K562 (cell line): Measurements from ENCODE around the gene SNX9. TPM values are rescaled to one million over a fixed set of nuclear protein-coding genes. Genes with fewer than 3 reads are reported as not detected.

Experiments used
- CC2D1A ChIP-seq: fragments of 450-650 bp; IDR thresholded peaks from 2 replicates; pipeline ENCODE4 v1.6.1; 2017; ENCODE audit warnings: mild to moderate bottlenecking
- CCNT2 ChIP-seq: IDR thresholded peaks from 2 replicates; pipeline ENCODE4 v1.6.1; 2011; ENCODE audit warnings: borderline replicate concordance, low read depth, mild to moderate bottlenecking, moderate library complexity, mixed read lengths, low read length; ENCODE audit not compliant: insufficient read length; ENCODE audit errors: extremely low read depth
- CEBPB ChIP-seq: fragments of 450-650 bp; IDR thresholded peaks from 2 replicates; pipeline ENCODE4 v1.6.1; 2016; ENCODE audit warnings: missing genetic modification characterization, missing compliant biosample characterization
- CUX1 ChIP-seq: fragments of 200-800 bp; sonication (Bioruptor generic); IDR thresholded peaks from 2 replicates; pipeline ENCODE4 v1.6.1; 2016; ENCODE audit warnings: missing genetic modification characterization, missing compliant biosample characterization
- IRF9 ChIP-seq: fragments of 450-650 bp; IDR thresholded peaks from 2 replicates; pipeline ENCODE4 v1.6.1; 2016; ENCODE audit warnings: missing biosample characterization, missing genetic modification characterization
- MECOM ChIP-seq: fragments of 250-450 bp; sonication (Bioruptor Pico); IDR thresholded peaks from 2 replicates; pipeline ENCODE4 v1.8.0; 2022; ENCODE audit warnings: inconsistent platforms
- NRF1 ChIP-seq, 2 experiments: fragments of 450-650 bp; IDR thresholded peaks in 1 of 2; conservative IDR thresholded peaks in 1 of 2; 2 replicates each; pipeline ENCODE4 v1.6.1; 2014; ENCODE audit warnings: mild to moderate bottlenecking in 2 of 2
- POLR2A ChIP-seq: fragments of 450-650 bp; conservative IDR thresholded peaks from 2 replicates; pipeline ENCODE4 v1.6.1; 2016
- SMC3 ChIP-seq: conservative IDR thresholded peaks from 2 replicates; pipeline ENCODE4 v1.6.1; 2011; ENCODE audit warnings: low read depth, low read length, improper control_type of control experiment; ENCODE audit not compliant: insufficient read depth
- TFAP4 ChIP-seq: sonication (generic); formaldehyde crosslinking; IDR thresholded peaks from 2 replicates; pipeline ENCODE4 v1.8.0; 2022; ENCODE audit warnings: missing genetic modification reagents, mild to moderate bottlenecking, moderate library complexity, borderline replicate concordance
- ZBTB17 ChIP-seq: fragments of 450-650 bp; formaldehyde crosslinking; IDR thresholded peaks from 2 replicates; pipeline ENCODE4 v1.4.0; 2020; ENCODE audit warnings: mild to moderate bottlenecking
- ZNF3 ChIP-seq: fragments of 250-450 bp; sonication (Bioruptor Pico); IDR thresholded peaks from 2 replicates; pipeline ENCODE4 v1.5.0; 2021; ENCODE audit warnings: mild to moderate bottlenecking, moderate library complexity
- ZNF586 ChIP-seq: fragments of 450-650 bp; formaldehyde crosslinking; conservative IDR thresholded peaks from 2 replicates; pipeline ENCODE4 v1.4.0; 2020; ENCODE audit warnings: mild to moderate bottlenecking, moderate library complexity
- polyA plus RNA-seq, 8 experiments: library from polyadenylated mRNA; depleted of rRNA in 4 of 8; stranded (reverse) in 5 of 8; unstranded in 3 of 8; fragments of >200 nt; fragmentation: Nextera tagmentation in 2 of 8; fragmentation: Illumina TruSeq in 1 of 8; extraction: Ambion mirVana in 2 of 8; extraction: Trizol in 1 of 8; gene quantifications; 2 replicates each; pipeline versions ENCODE4 v1.2.1 to v1.2.3, GENCODE V29; 2011 to 2014; ENCODE audit warnings: inconsistent platforms in 1 of 8, missing spikeins in 1 of 8
- total RNA-seq, 7 experiments: library from RNA; depleted of rRNA in 6 of 7; stranded (reverse); fragments of >200 nt in 6 of 7; fragmentation: Illumina TruSeq in 2 of 7; extraction: Trizol in 2 of 7; gene quantifications; 2 replicates each; pipeline versions ENCODE4 v1.2.1 to v1.2.3, GENCODE V29; 2011 to 2021; ENCODE audit warnings: low replicate concordance in 1 of 7
- TF ChIP-seq, protein P1 (sequence below): sonication (generic); formaldehyde crosslinking; IDR thresholded peaks from 2 replicates; pipeline ENCODE4 v1.8.0; 2023; ENCODE audit warnings: mild to moderate bottlenecking, missing genetic modification reagents

The SNX9 gene
- total and polyA plus RNA-seq, 9 of the 15 experiments (the other 6 are each of a cell fraction or from before 2014, with no cell fraction given), result 6.0 to 81.7 (median 57.1) TPM

DNA sequence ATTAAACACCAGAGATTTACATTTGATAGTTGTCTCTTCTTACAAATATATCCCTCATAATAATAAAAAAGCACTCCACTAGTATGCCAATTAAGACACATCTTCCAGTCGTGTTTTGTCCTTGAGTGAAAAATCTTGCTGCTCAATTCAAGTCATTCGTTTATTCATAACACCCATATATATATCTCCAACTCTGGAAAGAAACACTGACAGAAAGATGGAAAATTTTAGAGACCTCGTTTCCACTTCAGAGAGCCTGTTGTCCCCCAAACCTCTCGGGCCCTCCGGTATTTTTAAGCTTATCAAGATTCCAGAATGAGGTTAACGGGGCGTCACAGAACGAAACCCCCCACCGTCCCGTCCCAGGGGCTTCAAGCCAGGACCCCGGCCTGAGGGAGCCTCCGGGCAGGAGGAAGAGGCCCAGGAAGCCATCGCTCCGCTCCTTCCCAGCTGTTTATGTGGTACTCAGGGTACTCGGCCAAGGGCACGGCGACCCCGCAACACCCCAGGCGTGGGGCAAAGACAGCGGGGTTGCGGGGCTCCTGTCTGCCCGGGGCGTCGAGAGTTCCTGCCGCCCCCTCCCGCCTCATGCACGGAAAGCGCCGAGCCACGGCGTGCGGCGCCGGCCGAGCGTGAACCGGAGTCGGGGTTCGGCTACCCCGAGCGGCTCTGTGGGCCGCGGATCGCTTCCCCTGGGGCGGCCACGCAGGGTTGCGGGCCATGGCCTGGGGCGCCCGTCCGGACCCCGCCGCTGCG lies 623 bp upstream of the SNX9 start (continued):
- TF ChIP-seq IRF9 (tag) (no peak), CCNT2 (no peak), CC2D1A (no peak), SMC3 (no peak), CEBPB (no peak), ZNF586 (CRISPR knock-in tag) (no peak), POLR2A (0 out of 2 replicates have a peak, but pooled peaks have one; percentile 34), ZBTB17 (no peak), CUX1 (CRISPR knock-in tag) (no peak), NRF1 (conservative IDR thresholded peaks at IDR 0.05 in 1 of 2, IDR thresholded peaks at IDR 0.05 in 1 of 2) (no peak), TFAP4 (CRISPR knock-in tag) (peak; percentile 82), ZNF3 (CRISPR knock-in tag) (no peak), MECOM (CRISPR knock-in tag) (0 out of 2 replicates have a peak, but pooled peaks have one; percentile 21)
- TF ChIP-seq, protein P1, sequence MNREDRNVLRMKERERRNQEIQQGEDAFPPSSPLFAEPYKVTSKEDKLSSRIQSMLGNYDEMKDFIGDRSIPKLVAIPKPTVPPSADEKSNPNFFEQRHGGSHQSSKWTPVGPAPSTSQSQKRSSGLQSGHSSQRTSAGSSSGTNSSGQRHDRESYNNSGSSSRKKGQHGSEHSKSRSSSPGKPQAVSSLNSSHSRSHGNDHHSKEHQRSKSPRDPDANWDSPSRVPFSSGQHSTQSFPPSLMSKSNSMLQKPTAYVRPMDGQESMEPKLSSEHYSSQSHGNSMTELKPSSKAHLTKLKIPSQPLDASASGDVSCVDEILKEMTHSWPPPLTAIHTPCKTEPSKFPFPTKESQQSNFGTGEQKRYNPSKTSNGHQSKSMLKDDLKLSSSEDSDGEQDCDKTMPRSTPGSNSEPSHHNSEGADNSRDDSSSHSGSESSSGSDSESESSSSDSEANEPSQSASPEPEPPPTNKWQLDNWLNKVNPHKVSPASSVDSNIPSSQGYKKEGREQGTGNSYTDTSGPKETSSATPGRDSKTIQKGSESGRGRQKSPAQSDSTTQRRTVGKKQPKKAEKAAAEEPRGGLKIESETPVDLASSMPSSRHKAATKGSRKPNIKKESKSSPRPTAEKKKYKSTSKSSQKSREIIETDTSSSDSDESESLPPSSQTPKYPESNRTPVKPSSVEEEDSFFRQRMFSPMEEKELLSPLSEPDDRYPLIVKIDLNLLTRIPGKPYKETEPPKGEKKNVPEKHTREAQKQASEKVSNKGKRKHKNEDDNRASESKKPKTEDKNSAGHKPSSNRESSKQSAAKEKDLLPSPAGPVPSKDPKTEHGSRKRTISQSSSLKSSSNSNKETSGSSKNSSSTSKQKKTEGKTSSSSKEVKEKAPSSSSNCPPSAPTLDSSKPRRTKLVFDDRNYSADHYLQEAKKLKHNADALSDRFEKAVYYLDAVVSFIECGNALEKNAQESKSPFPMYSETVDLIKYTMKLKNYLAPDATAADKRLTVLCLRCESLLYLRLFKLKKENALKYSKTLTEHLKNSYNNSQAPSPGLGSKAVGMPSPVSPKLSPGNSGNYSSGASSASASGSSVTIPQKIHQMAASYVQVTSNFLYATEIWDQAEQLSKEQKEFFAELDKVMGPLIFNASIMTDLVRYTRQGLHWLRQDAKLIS (CRISPR knock-in tag), result no peak; the same call in 1 of the 2 replicates
